Glomerular endothelial cell (primary cell): ENCODE results near the gene NEDD4L. TPM values are rescaled to one million over a fixed set of nuclear protein-coding genes. Genes with fewer than 3 reads are reported as not detected.
"Not testable (repeated sequence)": the region's sequence is repeated elsewhere in the genome, so short reads cannot be mapped to it uniquely, and the experiment has no call there.

Source experiments
- DNase-seq: peaks from one replicate; pipeline ENCODE4 v3.0.0-alpha.2; 2011; ENCODE audit warnings: low read depth, low spot score; ENCODE audit errors: extremely low read depth
- total RNA-seq: library from RNA; depleted of rRNA; stranded (reverse); fragments of >200 nt; gene quantifications from 2 replicates; pipeline ENCODE4 v1.2.3, GENCODE V29; 2015

Gene NEDD4L
- total RNA-seq, 1 donor from 2014 or later, result 63.9 TPM

GRCh38 chr18:58361212-58361611, 317.2 kb downstream of the NEDD4L start:
- DNase-seq, result no peak

- DNase-seq, result peak; percentile 94
Measured at GRCh38 chr18:58362027-58362575, 318.1 kb downstream of the NEDD4L start.

GRCh38 chr18:58362829-58363271, 318.8 kb downstream of the NEDD4L start:
- DNase-seq, result no peak

- no peak for DNase-seq
Measured at GRCh38 chr18:58363767-58364540, 319.9 kb downstream of the NEDD4L start.

- no peak for DNase-seq
Measured at GRCh38 chr18:58364876-58365528, 321.0 kb downstream of the NEDD4L start.

- DNase-seq, result no peak
Measured at GRCh38 chr18:58367425-58368140, 323.6 kb downstream of the NEDD4L start.

GRCh38 chr18:58369616-58370015, 325.6 kb downstream of the NEDD4L start:
- DNase-seq, result no peak

GRCh38 chr18:58370038-58370580, 326.1 kb downstream of the NEDD4L start:
- DNase-seq, result no peak

- DNase-seq, result no peak
Measured at GRCh38 chr18:58370612-58371011, 326.6 kb downstream of the NEDD4L start.

- no peak for DNase-seq
Measured at GRCh38 chr18:58373481-58373880, 329.5 kb downstream of the NEDD4L start.

- no peak for DNase-seq
Measured at GRCh38 chr18:58375051-58375450, 331.0 kb downstream of the NEDD4L start.

GRCh38 chr18:58378411-58379379, 334.7 kb downstream of the NEDD4L start:
- DNase-seq, result no peak

GRCh38 chr18:58379443-58379842, 335.4 kb downstream of the NEDD4L start:
- DNase-seq, result no peak

- not testable (repeated sequence) for DNase-seq
Measured at GRCh38 chr18:58380113-58380512, 336.1 kb downstream of the NEDD4L start.

GRCh38 chr18:58381676-58382411, 337.8 kb downstream of the NEDD4L start:
- no peak for DNase-seq

GRCh38 chr18:58382446-58382845, 338.4 kb downstream of the NEDD4L start:
- no peak for DNase-seq

- DNase-seq, result no peak
Measured at GRCh38 chr18:58385472-58385871, 341.4 kb downstream of the NEDD4L start.

- DNase-seq, result no peak
Measured at GRCh38 chr18:58386780-58387179, 342.8 kb downstream of the NEDD4L start.

GRCh38 chr18:58387716-58388115, 343.7 kb downstream of the NEDD4L start:
- DNase-seq, result no peak
